ENCODE measurements around the gene PALLD.

Gene PALLD

DNA sequence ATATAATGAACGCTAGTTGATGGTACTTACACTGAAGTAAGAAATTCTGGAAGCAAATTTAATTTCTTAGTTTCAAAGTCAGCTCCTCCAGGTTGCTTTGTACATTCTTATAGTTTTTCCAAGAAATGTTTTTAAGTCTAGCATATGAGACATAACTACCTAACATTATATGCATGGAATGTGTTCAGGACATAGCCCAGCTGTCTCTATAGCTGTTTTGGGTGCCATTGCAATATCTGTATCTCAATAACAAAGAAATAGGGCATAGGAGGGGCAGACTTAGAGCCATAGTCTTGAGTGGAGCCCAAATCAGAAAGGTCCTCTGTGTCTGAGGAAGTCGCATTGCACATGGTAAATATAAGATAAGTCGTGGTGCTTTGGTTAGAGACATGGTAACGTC lies 369.8 kb downstream of the PALLD start:
- no peak for TF ChIP-seq GATA2 (IDR thresholded peaks at IDR 0.05; ENCODE audit: low read depth, low read length)
- TF ChIP-seq GATA3 (IDR thresholded peaks at IDR 0.05; ENCODE audit: low read depth, low read length), result no peak

- TF ChIP-seq GATA3 (IDR thresholded peaks at IDR 0.05; ENCODE audit: low read depth, low read length) (no peak), GATA2 (IDR thresholded peaks at IDR 0.05; ENCODE audit: low read depth, low read length) (no peak)
These were observed 370.3 kb downstream of the PALLD start for GRCh38 chr4:168867128-168867527.

DNA sequence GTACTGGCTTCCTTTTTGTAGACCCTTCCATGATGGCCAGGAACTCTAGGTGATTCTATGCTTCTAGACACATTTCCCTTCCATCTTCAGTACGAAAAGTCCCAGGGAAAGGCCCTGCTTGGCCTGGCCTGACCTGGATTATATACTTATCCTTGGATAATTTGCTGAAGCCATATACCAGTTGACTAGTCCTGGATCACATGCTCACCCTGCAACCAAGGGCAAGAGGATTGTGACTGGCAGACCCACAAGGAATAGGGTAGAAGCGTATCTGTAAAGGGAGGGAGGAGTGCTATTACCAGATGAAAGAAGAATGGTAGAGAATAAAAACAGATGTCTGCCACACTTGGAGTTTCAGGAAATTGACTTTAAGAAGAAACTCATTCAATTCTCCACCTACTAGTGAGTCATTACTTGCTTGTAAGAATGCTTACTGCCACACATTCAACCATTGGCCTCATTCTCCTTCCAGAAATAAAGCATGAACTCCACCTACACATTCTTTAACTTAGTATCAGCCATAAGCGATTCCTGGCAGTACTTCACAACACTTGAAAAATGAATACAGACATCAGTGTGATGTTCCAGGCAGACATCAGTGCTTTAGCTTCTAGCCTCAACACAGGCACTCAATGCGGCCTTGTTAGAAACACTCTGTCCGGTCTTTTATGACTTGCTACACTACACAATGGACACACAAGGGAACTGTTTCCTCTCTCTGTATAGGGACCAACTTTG lies 371.4 kb downstream of the PALLD start:
- TF ChIP-seq GATA2 (IDR thresholded peaks at IDR 0.05; ENCODE audit: low read depth, low read length), result no peak
- TF ChIP-seq GATA3 (IDR thresholded peaks at IDR 0.05; ENCODE audit: low read depth, low read length), result no peak

DNA sequence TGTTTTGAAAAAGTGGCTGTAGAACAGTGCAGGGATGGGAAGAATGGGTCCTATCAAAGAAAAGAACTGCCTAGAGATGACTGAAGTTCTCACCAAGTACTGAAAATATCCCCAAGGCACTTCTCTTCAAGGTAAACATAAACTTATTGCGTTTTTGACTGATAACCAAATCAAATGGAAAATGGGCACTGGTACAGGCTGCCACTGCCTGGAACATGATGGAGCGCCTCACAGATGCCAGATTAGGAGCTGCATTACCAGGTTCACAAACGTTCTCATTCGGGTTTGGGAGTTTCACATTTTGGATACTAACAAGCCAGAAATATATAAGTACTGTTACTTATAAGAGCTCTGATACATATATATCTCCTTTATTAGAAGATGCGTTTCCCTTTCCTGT lies 371.9 kb downstream of the PALLD start:
- TF ChIP-seq GATA3 (IDR thresholded peaks at IDR 0.05; ENCODE audit: low read depth, low read length), result no peak
- no peak for TF ChIP-seq GATA2 (IDR thresholded peaks at IDR 0.05; ENCODE audit: low read depth, low read length)

GRCh38 chr4:168870004-168870403 lies 373.2 kb downstream of the PALLD start:
- TF ChIP-seq GATA2 (IDR thresholded peaks at IDR 0.05; ENCODE audit: low read depth, low read length), result no peak
- no peak for TF ChIP-seq GATA3 (IDR thresholded peaks at IDR 0.05; ENCODE audit: low read depth, low read length)

DNA sequence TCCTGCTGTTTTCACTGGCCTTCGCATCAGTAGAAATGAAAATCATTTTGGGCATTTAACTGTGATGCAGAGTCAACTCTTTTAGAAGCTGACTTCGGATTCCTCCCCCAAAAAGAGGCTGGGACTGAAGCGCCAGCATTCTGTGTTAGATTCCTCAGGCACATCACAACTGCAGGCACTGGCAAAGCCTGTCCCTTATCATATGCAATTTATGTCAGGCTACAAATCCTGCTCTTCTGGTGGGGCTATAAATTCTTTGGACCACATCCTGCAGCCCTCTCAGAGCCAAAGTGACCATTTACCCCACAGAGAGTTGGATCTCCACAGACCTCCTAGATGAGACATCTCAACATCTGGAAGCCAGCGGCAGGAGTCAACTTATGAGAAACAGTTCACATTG lies 374.8 kb downstream of the PALLD start:
- TF ChIP-seq GATA3 (IDR thresholded peaks at IDR 0.05; ENCODE audit: low read depth, low read length) (no peak), GATA2 (IDR thresholded peaks at IDR 0.05; ENCODE audit: low read depth, low read length) (no peak)

GRCh38 chr4:168874083-168874482 lies 377.2 kb downstream of the PALLD start:
- no peak for TF ChIP-seq GATA2 (IDR thresholded peaks at IDR 0.05; ENCODE audit: low read depth, low read length)
- no peak for TF ChIP-seq GATA3 (IDR thresholded peaks at IDR 0.05; ENCODE audit: low read depth, low read length)

DNA sequence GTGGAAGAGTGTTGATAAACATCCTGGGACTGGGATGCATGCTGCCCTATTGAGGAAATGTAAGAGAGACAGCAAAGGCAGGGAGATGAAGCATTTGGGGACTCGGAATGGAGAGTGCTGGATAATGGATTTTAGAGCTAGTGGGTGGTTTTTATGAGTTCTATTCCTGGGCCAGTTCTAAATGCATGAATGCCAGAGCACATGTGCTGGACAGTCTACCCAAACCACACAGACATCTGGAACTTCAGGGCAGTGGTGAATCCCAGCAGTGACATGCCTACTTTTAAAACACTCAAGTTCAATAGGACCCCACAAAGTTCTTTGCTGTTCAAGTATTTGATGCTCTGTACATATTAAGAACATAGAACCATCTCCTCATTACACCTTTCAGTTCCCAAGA lies 379.3 kb downstream of the PALLD start:
- TF ChIP-seq GATA2 (IDR thresholded peaks at IDR 0.05; ENCODE audit: low read depth, low read length) (no peak), GATA3 (IDR thresholded peaks at IDR 0.05; ENCODE audit: low read depth, low read length) (no peak)

DNA sequence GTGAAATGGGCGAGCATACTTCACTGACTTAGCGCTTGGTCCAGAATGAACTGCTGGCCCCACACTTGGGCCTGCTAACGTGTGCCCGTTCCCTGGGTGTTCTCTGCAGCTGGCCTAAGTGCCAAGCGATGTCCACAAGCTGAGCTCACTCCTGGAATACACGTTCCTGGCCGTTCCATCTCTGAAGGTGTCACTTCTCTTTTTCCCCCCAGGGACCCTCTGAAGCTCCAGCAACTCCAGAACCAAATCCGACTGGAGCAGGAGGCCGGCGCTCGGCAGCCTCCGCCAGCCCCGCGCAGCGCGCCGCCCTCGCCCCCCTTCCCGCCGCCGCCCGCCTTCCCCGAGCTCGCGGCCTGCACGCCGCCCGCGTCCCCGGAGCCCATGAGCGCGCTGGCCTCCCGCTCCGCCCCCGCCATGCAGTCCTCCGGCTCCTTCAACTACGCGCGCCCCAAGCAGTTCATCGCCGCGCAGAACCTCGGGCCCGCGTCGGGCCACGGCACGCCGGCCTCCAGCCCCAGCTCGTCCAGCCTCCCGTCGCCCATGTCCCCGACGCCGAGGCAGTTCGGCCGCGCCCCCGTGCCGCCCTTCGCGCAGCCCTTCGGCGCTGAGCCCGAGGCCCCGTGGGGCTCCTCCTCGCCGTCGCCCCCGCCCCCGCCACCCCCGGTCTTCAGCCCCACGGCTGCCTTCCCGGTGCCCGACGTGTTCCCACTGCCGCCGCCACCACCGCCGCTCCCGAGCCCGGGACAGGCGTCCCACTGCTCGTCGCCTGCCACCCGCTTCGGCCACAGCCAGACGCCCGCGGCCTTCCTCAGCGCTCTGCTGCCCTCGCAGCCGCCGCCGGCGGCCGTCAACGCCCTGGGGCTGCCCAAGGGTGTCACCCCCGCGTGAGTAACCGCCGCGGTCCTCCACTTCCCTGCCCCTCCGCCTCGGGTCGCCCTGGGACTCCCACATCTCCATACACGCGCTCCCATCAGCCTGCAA lies 380.9 kb downstream of the PALLD start:
- TF ChIP-seq GATA2 (IDR thresholded peaks at IDR 0.05; ENCODE audit: low read depth, low read length), result no peak

DNA sequence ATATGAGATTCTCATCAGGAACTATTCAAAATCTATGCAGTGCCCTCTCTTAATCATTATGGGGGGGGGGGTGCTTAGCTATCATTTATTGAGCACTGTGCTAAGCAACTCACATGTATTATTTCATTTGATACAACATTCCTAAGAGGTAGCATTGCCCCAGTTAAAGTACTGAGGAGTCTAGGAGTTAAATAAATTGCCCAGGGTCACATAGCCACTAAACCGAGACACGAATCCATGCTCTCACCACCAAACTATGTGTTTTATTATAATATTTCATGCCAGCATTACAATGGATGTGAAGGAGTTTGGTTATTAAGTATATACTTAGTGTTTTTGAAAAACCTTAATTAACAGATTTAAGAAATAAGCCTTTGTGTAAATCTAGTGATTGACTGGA lies 381.8 kb downstream of the PALLD start:
- TF ChIP-seq GATA2 (IDR thresholded peaks at IDR 0.05; ENCODE audit: low read depth, low read length), result no peak
- TF ChIP-seq GATA3 (IDR thresholded peaks at IDR 0.05; ENCODE audit: low read depth, low read length), result no peak

- no peak for TF ChIP-seq GATA3 (IDR thresholded peaks at IDR 0.05; ENCODE audit: low read depth, low read length)
- no peak for TF ChIP-seq GATA2 (IDR thresholded peaks at IDR 0.05; ENCODE audit: low read depth, low read length)
These were observed 382.3 kb downstream of the PALLD start for GRCh38 chr4:168879188-168879587.

DNA sequence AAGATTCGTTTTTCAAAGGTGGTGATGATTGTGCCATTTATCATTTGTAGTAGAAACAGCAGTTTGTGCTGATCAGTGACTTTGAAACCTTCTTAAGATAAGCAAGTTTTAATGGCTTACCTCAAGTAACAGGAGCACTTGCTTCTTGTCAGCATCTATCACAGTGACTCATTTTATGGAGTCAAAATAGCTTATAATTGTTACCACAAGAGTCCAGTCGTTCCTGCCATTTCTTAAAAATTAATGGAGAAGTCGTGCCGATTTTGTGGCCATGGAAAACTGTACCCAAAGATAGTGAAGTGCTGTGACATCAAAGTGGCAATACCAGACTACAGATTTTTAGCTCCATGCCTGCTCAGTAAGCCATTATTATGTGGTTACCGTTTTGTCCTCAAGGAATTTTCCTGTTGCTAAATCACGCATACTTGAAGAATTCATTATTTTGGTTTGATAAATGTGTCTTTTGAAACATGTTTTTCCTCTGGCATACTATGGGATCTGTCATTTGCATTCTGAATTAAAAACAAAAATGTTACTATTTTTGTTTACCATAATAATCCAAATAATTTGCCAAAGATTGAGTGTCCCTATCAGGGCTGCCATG lies 383.3 kb downstream of the PALLD start:
- TF ChIP-seq GATA2 (IDR thresholded peaks at IDR 0.05; ENCODE audit: low read depth, low read length) (no peak), GATA3 (IDR thresholded peaks at IDR 0.05; ENCODE audit: low read depth, low read length) (no peak)

GRCh38 chr4:168880811-168881595 lies 384.2 kb downstream of the PALLD start:
- TF ChIP-seq GATA2 (IDR thresholded peaks at IDR 0.05; ENCODE audit: low read depth, low read length) (no peak), GATA3 (IDR thresholded peaks at IDR 0.05; ENCODE audit: low read depth, low read length) (no peak)
